Ovary (tissue), 9 donors: ENCODE results near the gene FCRL4. TPM values are rescaled to one million over a fixed set of nuclear protein-coding genes. Genes with fewer than 3 reads are reported as not detected.

Experiments used
- DNase-seq, 5 donors: peaks; one replicate each; pipeline ENCODE4 v3.0.0-alpha.2; 2019 to 2020
- H3K27ac ChIP-seq, 2 donors: fragments of 200-600 bp; one replicate each; pipeline versions ENCODE4 v1.5.1 to v1.8.0; 2019 to 2022
- H3K27me3 ChIP-seq: fragments of 200-600 bp; one replicate; pipeline ENCODE4 v1.8.0; 2022
- H3K36me3 ChIP-seq: fragments of 200-600 bp; sonication (generic); one replicate; pipeline ENCODE4 v1.5.1; 2019
- H3K4me1 ChIP-seq: one replicate; pipeline ENCODE4 v1.8.1; 2013; ENCODE audit warnings: mild to moderate bottlenecking, moderate library complexity; ENCODE audit not compliant: insufficient read depth
- H3K4me3 ChIP-seq: fragments of 200-600 bp; sonication (generic); one replicate; pipeline ENCODE4 v1.5.1; 2017
- H3K9me3 ChIP-seq, 2 donors: fragments of 200-600 bp in 1 of 2; sonication (generic) in 1 of 2; one replicate each; pipeline versions ENCODE4 v1.5.1 to v1.8.1; 2013 to 2019; ENCODE audit warnings: mild to moderate bottlenecking in 1 of 2, moderate library complexity in 1 of 2
- EP300 ChIP-seq: sonication (generic); formaldehyde crosslinking; IDR thresholded peaks from one replicate; pipeline ENCODE4 v1.6.1; 2017; ENCODE audit warnings: antibody characterized with exemption
- POLR2A ChIP-seq: fragments of 450-650 bp; IDR thresholded peaks from one replicate; pipeline ENCODE4 v1.6.1; 2017; ENCODE audit warnings: antibody characterized with exemption, mild to moderate bottlenecking, moderate library complexity
- WGBS, 3 donors: extraction: QIAGEN DNeasy Blood & Tissue Kit in 1 of 3; methylation state at CpG; one replicate each; pipeline versions ENCODE4 v1.1.5 to v1.1.7; 2013 to 2017; 5-methylcytosine and 5-hydroxymethylcytosine counted together
- intact Hi-C, 4 donors: fragments of 100-400 bp; cut with DNase I; formaldehyde crosslinking; loops; one replicate each; pipeline versions ENCODE4 v1.11.0 to v1.15.1; 2022 to 2023
- polyA plus RNA-seq, 2 donors: library from polyadenylated mRNA; stranded (reverse); fragments of 200-250 nt in 1 of 2; fragments of 350-450 nt in 1 of 2; fragmentation: Illumina TruSeq in 1 of 2; extraction: RNeasy Lipid Tissue Mini Kit (QIAGEN cat#74804) in 1 of 2; gene quantifications; one replicate each; pipeline ENCODE4 v1.2.3, GENCODE V29; 2013 to 2014
- total RNA-seq, 7 donors: library from RNA; depleted of rRNA in 2 of 7; stranded (reverse); fragments of >200 nt in 2 of 7; fragmentation: NEBNext Ultra II Directional in 3 of 7; extraction: Animal tissue kit (Norgen Biotek cat#: 25700) in 3 of 7; gene quantifications; one replicate each; pipeline versions ENCODE4 v1.1.0 to v1.2.4, GENCODE V29; 2016 to 2023
- TF ChIP-seq, protein P1 (sequence below), 3 donors: fragments of 450-650 bp in 2 of 3; fragments of 200-600 bp in 1 of 3; IDR thresholded peaks; one replicate each; pipeline versions ENCODE4 v1.5.1 to v1.8.0; 2016 to 2022; ENCODE audit warnings: antibody characterized with exemption in 3 of 3, mild to moderate bottlenecking in 1 of 3
- donor health status: DM: no; HTN: no; CAD: no; lungs with moderate emphysema.
- donor health status: DM: no; HTN: no; CAD: no.
- donor health status: Bipolar disorder and iron deficiency.
- donor health status: DM: yes; HTN: yes; CAD: no.
- donor health status: DM: no; HTN: no; CAD: no.
- donor health status: DM: yes; HTN: yes; CAD: no.

FCRL4 gene
- total and polyA plus RNA-seq, 9 donors: not detected

DNA sequence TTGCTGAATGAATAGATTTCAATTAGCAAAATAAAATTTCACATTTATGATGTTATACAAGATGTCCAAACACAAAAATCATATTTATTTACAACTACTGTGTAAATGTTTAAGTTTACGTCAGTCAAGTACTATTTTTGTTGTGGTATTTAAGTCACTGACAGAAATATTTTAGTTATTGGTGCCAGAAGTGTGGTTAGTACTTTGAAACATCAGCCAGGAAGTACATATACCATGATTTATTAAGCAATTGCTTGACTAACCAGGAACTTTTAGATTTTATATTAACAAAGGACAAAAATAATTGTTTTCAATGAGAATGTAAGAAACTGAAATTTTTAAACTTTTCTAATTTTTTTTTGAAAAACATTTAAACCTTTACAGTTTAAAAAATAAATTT lies 2.4 kb upstream of the FCRL4 start:
- no peak overlapping the region for H3K27ac ChIP-seq
- WGBS, 3 donors: 13 to 57% (median 50%) methylated on average over 1 of the region's 1 CpG
- no peak for TF ChIP-seq POLR2A
- no peak for TF ChIP-seq EP300
- TF ChIP-seq, protein P1, sequence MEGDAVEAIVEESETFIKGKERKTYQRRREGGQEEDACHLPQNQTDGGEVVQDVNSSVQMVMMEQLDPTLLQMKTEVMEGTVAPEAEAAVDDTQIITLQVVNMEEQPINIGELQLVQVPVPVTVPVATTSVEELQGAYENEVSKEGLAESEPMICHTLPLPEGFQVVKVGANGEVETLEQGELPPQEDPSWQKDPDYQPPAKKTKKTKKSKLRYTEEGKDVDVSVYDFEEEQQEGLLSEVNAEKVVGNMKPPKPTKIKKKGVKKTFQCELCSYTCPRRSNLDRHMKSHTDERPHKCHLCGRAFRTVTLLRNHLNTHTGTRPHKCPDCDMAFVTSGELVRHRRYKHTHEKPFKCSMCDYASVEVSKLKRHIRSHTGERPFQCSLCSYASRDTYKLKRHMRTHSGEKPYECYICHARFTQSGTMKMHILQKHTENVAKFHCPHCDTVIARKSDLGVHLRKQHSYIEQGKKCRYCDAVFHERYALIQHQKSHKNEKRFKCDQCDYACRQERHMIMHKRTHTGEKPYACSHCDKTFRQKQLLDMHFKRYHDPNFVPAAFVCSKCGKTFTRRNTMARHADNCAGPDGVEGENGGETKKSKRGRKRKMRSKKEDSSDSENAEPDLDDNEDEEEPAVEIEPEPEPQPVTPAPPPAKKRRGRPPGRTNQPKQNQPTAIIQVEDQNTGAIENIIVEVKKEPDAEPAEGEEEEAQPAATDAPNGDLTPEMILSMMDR (IDR thresholded peaks at IDR 0.05): no peak

DNA sequence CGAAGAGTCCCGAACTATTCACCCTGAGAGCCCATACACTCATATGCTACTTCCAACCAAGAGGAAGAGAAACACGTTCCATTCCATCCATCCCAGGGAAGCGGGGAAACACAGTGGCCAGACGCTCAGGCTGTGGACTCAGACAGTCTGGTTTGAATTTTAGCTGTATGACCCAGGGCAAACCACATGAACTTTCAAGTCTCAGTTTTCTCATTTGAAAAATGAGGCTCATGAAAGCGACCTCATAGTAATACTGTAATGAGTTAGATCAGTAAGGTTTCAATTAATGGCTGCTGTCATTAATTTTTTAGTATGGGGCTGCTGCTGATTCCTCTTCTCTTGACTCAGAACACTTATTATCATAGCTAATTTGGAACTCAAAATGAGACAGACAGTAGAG lies 1.5 kb downstream of the FCRL4 start:
- DNase-seq: no peak
- H3K4me1 ChIP-seq: no peaks in the 10 kb centered on the region
- H3K27me3 ChIP-seq: no peaks in the 10 kb centered on the region
- intact Hi-C loops: no loop called here
- no peaks in the 10 kb centered on the region for H3K9me3 ChIP-seq
- H3K36me3 ChIP-seq: no peaks in the 10 kb centered on the region
- H3K27ac ChIP-seq: no peak overlapping the region
- TF ChIP-seq EP300 (no peak), POLR2A (no peak)
- TF ChIP-seq, protein P1 (IDR thresholded peaks at IDR 0.05): no peak
- H3K4me3 ChIP-seq: no peak overlapping the region
- 80 to 85% (median 83%) methylated on average over 6 of the region's 6 CpGs for WGBS, 3 donors

More for the DNA sequence above, 2.4 kb upstream of the FCRL4 start:
- Histone ChIP-seq H3K36me3 (no peaks in the 10 kb centered on the region), H3K4me3 (no peak overlapping the region), H3K4me1 (no peaks in the 10 kb centered on the region), H3K9me3 (no peaks in the 10 kb centered on the region), H3K27me3 (no peaks in the 10 kb centered on the region)
- no peak for DNase-seq
- intact Hi-C loops: no loop called here

DNA sequence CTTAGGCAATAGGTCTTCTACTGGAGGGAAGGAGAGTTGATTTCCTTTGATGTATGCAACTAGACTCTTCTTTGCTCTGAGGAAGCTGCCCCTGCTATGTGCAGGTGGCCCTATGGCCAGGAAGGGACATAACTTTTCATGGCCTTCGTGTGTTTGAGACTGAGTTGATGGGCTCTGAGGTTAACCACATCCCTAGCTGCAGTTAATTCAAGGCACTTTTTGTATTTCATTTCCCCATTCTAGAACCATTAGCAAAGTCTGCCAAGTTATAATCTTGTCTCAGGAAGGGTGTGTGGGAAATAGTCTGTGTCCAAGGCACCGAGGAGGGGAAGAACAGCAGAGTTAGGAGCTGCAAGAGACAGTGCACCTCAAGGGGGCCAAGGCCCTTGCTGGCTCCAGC lies 2.5 kb downstream of the FCRL4 start:
- no peak for DNase-seq
- H3K36me3 ChIP-seq: no peaks in the 10 kb centered on the region
- H3K27me3 ChIP-seq: no peaks in the 10 kb centered on the region
- TF ChIP-seq, protein P1 (IDR thresholded peaks at IDR 0.05): no peak
- no peak for TF ChIP-seq POLR2A
- no peak for TF ChIP-seq EP300
- intact Hi-C loops: no loop called here
- H3K27ac ChIP-seq: no peak overlapping the region
- no peaks in the 10 kb centered on the region for H3K9me3 ChIP-seq
- no peaks in the 10 kb centered on the region for H3K4me1 ChIP-seq
- WGBS, 3 donors: 54 to 67% (median 61%) methylated on average over 2 of the region's 2 CpGs
- H3K4me3 ChIP-seq: no peak overlapping the region

DNA sequence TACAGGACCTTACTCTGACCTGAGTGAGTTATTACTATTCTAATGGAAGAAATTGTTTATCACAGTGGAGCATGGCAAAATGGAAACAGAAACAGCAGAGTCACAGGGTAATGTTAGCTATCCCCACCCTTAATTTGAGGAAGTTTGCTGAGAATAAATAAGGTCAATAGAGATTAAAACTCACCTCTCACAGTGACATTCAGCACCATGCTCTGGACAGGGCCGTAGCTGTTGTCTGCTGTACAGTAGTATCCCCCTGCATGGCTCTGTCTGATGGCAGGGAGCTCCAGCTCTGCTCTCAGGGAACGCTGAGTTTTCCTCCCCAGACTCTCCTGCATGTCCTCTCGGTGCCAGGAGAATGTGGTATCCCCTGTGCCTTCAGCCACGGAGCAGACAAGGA lies 11.9 kb downstream of the FCRL4 start:
- Histone ChIP-seq H3K27ac (no peak overlapping the region), H3K4me1 (no peaks in the 10 kb centered on the region), H3K9me3 (no peaks in the 10 kb centered on the region), H3K36me3 (no peaks in the 10 kb centered on the region), H3K27me3 (no peaks in the 10 kb centered on the region), H3K4me3 (no peak overlapping the region)
- 30 to 40% (median 31%) methylated on average over 4 of the region's 4 CpGs for WGBS, 3 donors
- intact Hi-C loops: no loop called here
- DNase-seq: no peak
- TF ChIP-seq POLR2A: no peak
- TF ChIP-seq, protein P1 (IDR thresholded peaks at IDR 0.05): no peak
- no peak for TF ChIP-seq EP300

DNA sequence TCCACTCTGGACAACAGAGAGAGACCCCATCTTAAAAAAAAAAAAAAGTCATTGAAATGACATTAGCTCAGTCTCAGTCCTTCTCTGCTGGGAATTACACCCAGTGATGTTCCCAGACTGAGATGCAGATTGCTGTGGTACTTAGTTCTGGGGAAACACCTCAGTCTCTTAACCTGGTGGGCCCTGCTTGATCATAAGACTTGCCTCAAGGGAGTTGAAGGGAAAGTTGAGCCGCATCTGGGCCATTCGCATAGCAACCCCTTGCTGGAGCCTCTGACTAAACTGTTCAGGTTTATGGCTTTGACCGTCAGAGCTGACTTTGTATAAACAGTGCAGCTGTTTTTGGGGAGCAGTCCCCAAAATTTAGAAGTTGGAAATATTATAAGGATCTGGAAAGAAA lies 13.4 kb downstream of the FCRL4 start:
- H3K27me3 ChIP-seq: no peaks in the 10 kb centered on the region
- no peak overlapping the region for H3K4me3 ChIP-seq
- no peak overlapping the region for H3K27ac ChIP-seq
- 70 to 73% (median 70%) methylated on average over 3 of the region's 3 CpGs for WGBS, 3 donors
- no peak for DNase-seq
- intact Hi-C loops: no loop called here
- no peaks in the 10 kb centered on the region for H3K9me3 ChIP-seq
- TF ChIP-seq POLR2A: no peak
- TF ChIP-seq, protein P1 (IDR thresholded peaks at IDR 0.05): no peak
- H3K4me1 ChIP-seq: no peaks in the 10 kb centered on the region
- no peaks in the 10 kb centered on the region for H3K36me3 ChIP-seq
